Rectal smooth muscle tissue (tissue), 1 donor: ENCODE results near the gene TRIM51.

ENCODE experiments used
- H3K27ac ChIP-seq: one replicate; pipeline ENCODE4 v1.7.0; 2013; ENCODE audit warnings: low read depth, low read length, inconsistent platforms
- H3K27me3 ChIP-seq: one replicate; pipeline ENCODE4 v1.7.0; 2013; ENCODE audit warnings: low read length; ENCODE audit not compliant: control insufficient read depth, insufficient read depth
- H3K36me3 ChIP-seq: one replicate; pipeline ENCODE4 v1.7.0; 2013; ENCODE audit warnings: low read length; ENCODE audit not compliant: control insufficient read depth, insufficient read depth
- H3K4me1 ChIP-seq: one replicate; pipeline ENCODE4 v1.7.0; 2013; ENCODE audit warnings: low read length; ENCODE audit not compliant: control insufficient read depth, insufficient read depth
- H3K4me3 ChIP-seq: one replicate; pipeline ENCODE4 v1.7.0; 2013; ENCODE audit warnings: low read length
- H3K9ac ChIP-seq: one replicate; pipeline ENCODE4 v1.7.0; 2013; ENCODE audit warnings: low read length

Gene TRIM51

GRCh38 chr11:55914482-55914881 lies 31.4 kb downstream of the TRIM51 start, which contains the start of gene OR5W2:
OR5W2 (minus strand) TSS chr11:55914582; CDS start chr11:55914582, 0 bp downstream.
- H3K9ac ChIP-seq = no peak within 1 kb of the TSS
- no peaks in the 10 kb centered on the region for H3K27me3 ChIP-seq
- no peak within 1 kb of the TSS for H3K27ac ChIP-seq
- no peak within 1 kb of the TSS for H3K4me3 ChIP-seq
- H3K4me1 ChIP-seq = no peaks in the 10 kb centered on the region
- H3K36me3 ChIP-seq = no peaks in the 10 kb centered on the region

- H3K27ac ChIP-seq = no peak overlapping the region
- H3K9ac ChIP-seq = no peak overlapping the region
- H3K36me3 ChIP-seq = no peaks in the 10 kb centered on the region
- H3K4me3 ChIP-seq = no peak overlapping the region
- H3K4me1 ChIP-seq = no peaks in the 10 kb centered on the region
- no peaks in the 10 kb centered on the region for H3K27me3 ChIP-seq
These were observed 37.4 kb downstream of the TRIM51 start for GRCh38 chr11:55920537-55920936.

- H3K4me1 ChIP-seq = no peaks in the 10 kb centered on the region
- no peak within 1 kb of the TSS for H3K9ac ChIP-seq
- H3K36me3 ChIP-seq = no peaks in the 10 kb centered on the region
- H3K27me3 ChIP-seq = no peaks in the 10 kb centered on the region
- H3K27ac ChIP-seq = no peak within 1 kb of the TSS
- H3K4me3 ChIP-seq = no peak within 1 kb of the TSS
These were observed 53.2 kb downstream of the TRIM51 start, which contains the start of gene OR5I1 for GRCh38 chr11:55936300-55936699. OR5I1 (minus strand) TSS chr11:55936400; CDS start chr11:55936400, 0 bp downstream.
